Measurements from ENCODE around the gene GPS2.

Gene GPS2

GRCh38 chr17:7315570-7316235 lies 543 bp upstream of the GPS2 start:
- DNase-seq: no peak

GRCh38 chr17:7313890-7314718 lies 1.1 kb downstream of the GPS2 start:
- DNase-seq: no peak

- no peak for DNase-seq
These were observed 1.9 kb downstream of the GPS2 start for GRCh38 chr17:7313088-7313889.

GRCh38 chr17:7312432-7313087 lies 2.6 kb downstream of the GPS2 start:
- DNase-seq: no peak

- DNase-seq: no peak
These were observed 4.0 kb downstream of the GPS2 start for GRCh38 chr17:7311110-7311705.

- no peak for DNase-seq
These were observed 5.5 kb downstream of the GPS2 start for GRCh38 chr17:7309628-7310027.

- peak; percentile 84 for DNase-seq
These were observed 6.3 kb downstream of the GPS2 start for GRCh38 chr17:7308625-7309433.

GRCh38 chr17:7307686-7308624 lies 7.2 kb downstream of the GPS2 start:
- DNase-seq: peak; percentile 59

- peak; percentile 100 for DNase-seq
These were observed 8.1 kb downstream of the GPS2 start, which contains the start of gene EIF5A for GRCh38 chr17:7306911-7307685. EIF5A (plus strand) TSS chr17:7307628; CDS start chr17:7309636, 2,008 bp downstream.

- DNase-seq: no peak
These were observed 11.0 kb downstream of the GPS2 start for GRCh38 chr17:7304179-7304578.

- peak; percentile 48 for DNase-seq
These were observed 18.8 kb downstream of the GPS2 start for GRCh38 chr17:7296189-7296861.

GRCh38 chr17:7295230-7296180 lies 19.7 kb downstream of the GPS2 start:
- no peak for DNase-seq

GRCh38 chr17:7294614-7295153 lies 20.5 kb downstream of the GPS2 start, which contains the start of gene YBX2:
YBX2 (minus strand) TSS chr17:7294639; CDS start chr17:7294500, 139 bp downstream.
- DNase-seq: peak; percentile 68

GRCh38 chr17:7293816-7294613 lies 21.1 kb downstream of the GPS2 start:
- no peak for DNase-seq

GRCh38 chr17:7293159-7293558 lies 22.0 kb downstream of the GPS2 start:
- DNase-seq: no peak

- DNase-seq: no peak
These were observed 22.4 kb downstream of the GPS2 start for GRCh38 chr17:7292729-7293128.

Measured in activated CD4-positive, alpha-beta T cell treated with anti-CD3 and anti-CD28 coated beads, Interleukin-2, amount 50 U/mL, for 1 hour (primary cell).